PC-9 (cell line): ENCODE data around the gene ZNF580.

Source experiments
- CTCF ChIP-seq: fragments of 200-600 bp; sonication (generic); conservative IDR thresholded peaks from 2 replicates; pipeline ENCODE4 v1.6.1; 2017; ENCODE audit warnings: mixed run types, antibody characterized with exemption, mild to moderate bottlenecking, moderate library complexity
- EZH2 ChIP-seq: fragments of 200-600 bp; sonication (generic); IDR thresholded peaks from 2 replicates; pipeline ENCODE4 v1.8.0; 2017; ENCODE audit warnings: antibody characterized with exemption, low read depth

- TF ChIP-seq CTCF: no peak
- no peak for TF ChIP-seq EZH2
Observed at GRCh38 chr19:55622242-55622969, 18.4 kb upstream of the ZNF580 start.
